A549 (cell line): ENCODE measurements around the gene MAN1C1.

ENCODE experiments used
- CTCF ChIP-seq: fragments of >200 bp; sonication (Bioruptor Twin); formaldehyde crosslinking; IDR thresholded peaks from 3 replicates; pipeline ENCODE4 v1.5.1; 2016
- ESRRA ChIP-seq: fragments of 150-350 bp; IDR thresholded peaks from 2 replicates; pipeline ENCODE4 v1.6.1; 2014; ENCODE audit warnings: mild to moderate bottlenecking, low read length, borderline replicate concordance
- PHF8 ChIP-seq: fragments of 200-600 bp; sonication (generic); IDR thresholded peaks from 2 replicates; pipeline ENCODE4 v1.6.1; 2016; ENCODE audit warnings: low read depth, mild to moderate bottlenecking, antibody characterized with exemption, moderate library complexity, borderline replicate concordance
- POLR2A ChIP-seq: IDR thresholded peaks from 2 replicates; pipeline ENCODE4 v1.6.1; 2012; ENCODE audit warnings: mild to moderate bottlenecking, low read length
- REST ChIP-seq: fragments of 200-600 bp; sonication (generic); IDR thresholded peaks from 2 replicates; pipeline ENCODE4 v1.6.1; 2016; ENCODE audit warnings: antibody characterized with exemption, mild to moderate bottlenecking, moderate library complexity

- TF ChIP-seq PHF8 (no peak), CTCF (no peak), REST (no peak), POLR2A (no peak), ESRRA (no peak)
Measured at GRCh38 chr1:25713961-25714360, 97.4 kb downstream of the MAN1C1 start.
